H9 (cell line): ENCODE data around the gene ARID3A. TPM values are rescaled to one million over a fixed set of nuclear protein-coding genes. Genes with fewer than 3 reads are reported as not detected.

ENCODE experiments used
- DNase-seq: peaks from one replicate; pipeline ENCODE4 v3.0.0-alpha.2; 2017
- H2AFZ ChIP-seq: one replicate; pipeline ENCODE4 v1.6.1; 2013; ENCODE audit warnings: mild to moderate bottlenecking, low read length, control low read depth, moderate library complexity
- H2AK5ac ChIP-seq: 2 replicates; pipeline ENCODE4 v1.6.1; 2013; ENCODE audit warnings: low read length, control low read depth, mixed read lengths; ENCODE audit not compliant: insufficient read length
- H2BK120ac ChIP-seq: one replicate; pipeline ENCODE4 v1.6.1; 2013; ENCODE audit warnings: low read depth, mild to moderate bottlenecking, low read length, control low read depth, inconsistent platforms; ENCODE audit not compliant: poor library complexity, severe bottlenecking
- H2BK12ac ChIP-seq: 2 replicates; pipeline ENCODE4 v1.6.1; 2013; ENCODE audit warnings: low read length, control low read depth, mixed read lengths, low read depth; ENCODE audit not compliant: insufficient read length
- H2BK15ac ChIP-seq: 2 replicates; pipeline ENCODE4 v1.6.1; 2013; ENCODE audit warnings: low read depth, low read length, control low read depth
- H2BK20ac ChIP-seq: one replicate; pipeline ENCODE4 v1.6.1; 2013; ENCODE audit warnings: low read depth, mild to moderate bottlenecking, low read length, control low read depth, inconsistent platforms; ENCODE audit not compliant: poor library complexity, severe bottlenecking
- H2BK5ac ChIP-seq: 2 replicates; pipeline ENCODE4 v1.6.1; 2013; ENCODE audit warnings: low read length, control low read depth, mixed read lengths; ENCODE audit not compliant: insufficient read length
- H3K14ac ChIP-seq: 2 replicates; pipeline ENCODE4 v1.6.1; 2013; ENCODE audit warnings: low read length, control low read depth; ENCODE audit not compliant: insufficient read depth
- H3K18ac ChIP-seq: 2 replicates; pipeline ENCODE4 v1.6.1; 2013; ENCODE audit warnings: low read depth, mild to moderate bottlenecking, mixed read lengths, low read length, control low read depth; ENCODE audit not compliant: insufficient read length
- H3K23ac ChIP-seq: 2 replicates; pipeline ENCODE4 v1.6.1; 2013; ENCODE audit warnings: low read length, control low read depth, mixed read lengths, low read depth; ENCODE audit not compliant: insufficient read length
- H3K23me2 ChIP-seq: 2 replicates; pipeline ENCODE4 v1.6.1; 2013; ENCODE audit warnings: low read depth, mild to moderate bottlenecking, mixed read lengths, low read length, control low read depth; ENCODE audit not compliant: insufficient read length, poor library complexity, severe bottlenecking
- H3K27ac ChIP-seq: 2 replicates; pipeline ENCODE4 v1.5.1; 2013; ENCODE audit warnings: low read length, control low read depth, mixed read lengths, low read depth; ENCODE audit not compliant: insufficient read length
- H3K27me3 ChIP-seq: 2 replicates; pipeline ENCODE4 v1.6.1; 2013; ENCODE audit warnings: low read length, control low read depth, inconsistent platforms; ENCODE audit not compliant: insufficient read depth
- H3K4ac ChIP-seq: 2 replicates; pipeline ENCODE4 v1.6.1; 2013; ENCODE audit warnings: low read depth, mild to moderate bottlenecking, control low read depth, inconsistent platforms, low read length, moderate library complexity
- H3K4me1 ChIP-seq: 2 replicates; pipeline ENCODE4 v1.6.1; 2013; ENCODE audit warnings: low read length, control low read depth, inconsistent platforms; ENCODE audit not compliant: insufficient read depth
- H3K4me2 ChIP-seq: 2 replicates; pipeline ENCODE4 v1.6.1; 2013; ENCODE audit warnings: low read length, control low read depth, mixed read lengths; ENCODE audit not compliant: insufficient read length, insufficient read depth
- H3K56ac ChIP-seq: 2 replicates; pipeline ENCODE4 v1.6.1; 2013; ENCODE audit warnings: low read depth, mild to moderate bottlenecking, mixed read lengths, low read length, control low read depth; ENCODE audit not compliant: insufficient read length
- H3K79me1 ChIP-seq: 2 replicates; pipeline ENCODE4 v1.6.1; 2013; ENCODE audit warnings: low read depth, mild to moderate bottlenecking, moderate library complexity, low read length, control low read depth, inconsistent platforms; ENCODE audit not compliant: insufficient read depth, poor library complexity, severe bottlenecking
- H3K79me2 ChIP-seq: 2 replicates; pipeline ENCODE4 v1.6.1; 2013; ENCODE audit warnings: low read length, control low read depth, inconsistent platforms; ENCODE audit not compliant: insufficient read depth
- H3K9ac ChIP-seq: 2 replicates; pipeline ENCODE4 v1.6.1; 2013; ENCODE audit warnings: low read length, control low read depth, mixed read lengths; ENCODE audit not compliant: insufficient read length; ENCODE audit errors: extremely low read depth
- H3K9me3 ChIP-seq: one replicate; pipeline ENCODE4 v1.6.1; 2013; ENCODE audit warnings: low read depth, low read length, inconsistent platforms; ENCODE audit not compliant: control insufficient read depth
- H3T11ph ChIP-seq: one replicate; pipeline ENCODE4 v1.6.1; 2013; ENCODE audit warnings: mild to moderate bottlenecking, low read length, control low read depth, inconsistent platforms
- H4K20me1 ChIP-seq: one replicate; pipeline ENCODE4 v1.6.1; 2013; ENCODE audit not compliant: control insufficient read depth, insufficient read length, insufficient read depth
- H4K5ac ChIP-seq: 2 replicates; pipeline ENCODE4 v1.6.1; 2013; ENCODE audit warnings: low read depth, mild to moderate bottlenecking, mixed read lengths, low read length, control low read depth; ENCODE audit not compliant: insufficient read length
- H4K8ac ChIP-seq: replicated peaks from 2 replicates; pipeline ENCODE4 v1.6.1; 2013; ENCODE audit warnings: low read length, control low read depth, mixed read lengths, low read depth; ENCODE audit not compliant: insufficient read length
- H4K91ac ChIP-seq: 2 replicates; pipeline ENCODE4 v1.6.1; 2013; ENCODE audit warnings: low read depth, mild to moderate bottlenecking, moderate library complexity, mixed read lengths, low read length, control low read depth; ENCODE audit not compliant: insufficient read length
- H3K27ac Mint-ChIP-seq, 3 experiments: 2 replicates in 2 of 3; 3 replicates in 1 of 3; pipeline ENCODE4 v1.8.0; 2020 to 2021; ENCODE audit warnings: mixed read lengths in 3 of 3, mild to moderate bottlenecking in 1 of 3, moderate library complexity in 1 of 3
- H3K27me3 Mint-ChIP-seq: 2 replicates; pipeline ENCODE4 v1.8.0; 2021; ENCODE audit warnings: low read depth, mild to moderate bottlenecking, moderate library complexity, mixed read lengths
- H3K36me3 Mint-ChIP-seq, 3 experiments: 2 replicates in 2 of 3; 3 replicates in 1 of 3; pipeline ENCODE4 v1.8.0; 2020 to 2021; ENCODE audit warnings: low read depth in 3 of 3, mixed read lengths in 3 of 3; ENCODE audit not compliant: insufficient read depth in 1 of 3
- H3K4me1 Mint-ChIP-seq, 2 experiments: 2 replicates each; pipeline ENCODE4 v1.8.0; 2020; ENCODE audit warnings: mixed read lengths in 2 of 2
- H3K4me3 Mint-ChIP-seq, 2 experiments: 2 replicates in 1 of 2; 3 replicates in 1 of 2; pipeline ENCODE4 v1.8.0; 2020 to 2021; ENCODE audit warnings: mild to moderate bottlenecking in 2 of 2, mixed read lengths in 2 of 2, moderate library complexity in 1 of 2
- H3K9me3 Mint-ChIP-seq, 2 experiments: 2 replicates in 1 of 2; 3 replicates in 1 of 2; pipeline ENCODE4 v1.8.0; 2020; ENCODE audit warnings: mild to moderate bottlenecking in 2 of 2, mixed read lengths in 2 of 2, moderate library complexity in 1 of 2
- WGBS: extraction: QIAGEN DNeasy Blood & Tissue Kit; methylation state at CpG from one replicate; pipeline ENCODE4 v1.1.7; 2013; ENCODE audit warnings: missing lambda C conversion rate, low lambda C conversion rate, mixed read lengths; ENCODE audit not compliant: insufficient read length; ENCODE audit errors: extremely low coverage; 5-methylcytosine and 5-hydroxymethylcytosine counted together
- total RNA-seq: library from RNA; stranded (reverse); gene quantifications from 2 replicates; pipeline ENCODE4 v1.2.1, GENCODE V29; 2021
- TF ChIP-seq, protein P1 (sequence below): fragments of 200-600 bp; sonication (generic); conservative IDR thresholded peaks from 3 replicates; pipeline ENCODE4 v1.8.0; 2021; ENCODE audit warnings: antibody characterized with exemption, mild to moderate bottlenecking

ARID3A gene
- total RNA-seq, 1 experiment from 2014 or later, result 98.3 TPM

DNA sequence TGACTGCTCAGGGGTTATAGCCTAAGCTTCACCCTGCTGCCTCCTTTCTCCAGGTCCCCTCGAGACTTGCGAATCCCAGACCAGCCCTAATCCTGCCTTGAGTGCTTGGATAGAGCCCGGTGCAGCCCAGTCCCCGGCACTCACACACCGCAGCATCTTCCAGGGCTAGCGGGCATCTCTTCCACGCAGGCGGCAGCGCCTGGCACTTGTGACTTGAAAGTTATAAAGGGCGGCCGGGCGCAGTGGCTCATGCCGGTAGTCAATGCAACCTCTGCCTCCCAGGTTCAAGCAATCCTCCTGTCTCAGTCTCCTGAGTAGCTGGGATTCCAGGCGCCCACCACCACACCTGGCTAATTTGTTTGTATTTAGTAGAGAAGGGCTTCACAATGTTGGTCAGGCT, 60.2 kb downstream of the ARID3A start:
- whole genome bisulfite sequencing, result no CpG with 5 or more reads among the region's 14 CpGs
- Histone ChIP-seq H3K56ac (no peak overlapping the region), H3K79me1 (no peaks in the 10 kb centered on the region), H2BK5ac (no peak overlapping the region), H3K9ac (no peak overlapping the region), H4K8ac (no peak overlapping the region), H2BK120ac (no peak overlapping the region), H3K14ac (no peak overlapping the region), H3K4ac (no peak overlapping the region), H2AK5ac (no peak overlapping the region), H3K4me1 (no peaks in the 10 kb centered on the region), H3K23me2 (peaks cover 7% of the 10 kb centered on the region), H3K79me2 (no peaks in the 10 kb centered on the region; the same call in 1 of the 2 replicates), H3K9me3 (no peaks in the 10 kb centered on the region), H3K27ac (no peak overlapping the region), H3K18ac (no peak overlapping the region), H2BK15ac (no peak overlapping the region), H4K91ac (no peak overlapping the region), H3K4me2 (no peak overlapping the region), H2AFZ (no peak overlapping the region), H4K5ac (no peak overlapping the region), H2BK12ac (no peak overlapping the region), H3T11ph (no peak overlapping the region), H3K23ac (no peak overlapping the region), H2BK20ac (no peak overlapping the region), H3K27me3 (no peaks in the 10 kb centered on the region), H4K20me1 (peaks cover 3% of the 10 kb centered on the region)
- TF ChIP-seq, protein P1, sequence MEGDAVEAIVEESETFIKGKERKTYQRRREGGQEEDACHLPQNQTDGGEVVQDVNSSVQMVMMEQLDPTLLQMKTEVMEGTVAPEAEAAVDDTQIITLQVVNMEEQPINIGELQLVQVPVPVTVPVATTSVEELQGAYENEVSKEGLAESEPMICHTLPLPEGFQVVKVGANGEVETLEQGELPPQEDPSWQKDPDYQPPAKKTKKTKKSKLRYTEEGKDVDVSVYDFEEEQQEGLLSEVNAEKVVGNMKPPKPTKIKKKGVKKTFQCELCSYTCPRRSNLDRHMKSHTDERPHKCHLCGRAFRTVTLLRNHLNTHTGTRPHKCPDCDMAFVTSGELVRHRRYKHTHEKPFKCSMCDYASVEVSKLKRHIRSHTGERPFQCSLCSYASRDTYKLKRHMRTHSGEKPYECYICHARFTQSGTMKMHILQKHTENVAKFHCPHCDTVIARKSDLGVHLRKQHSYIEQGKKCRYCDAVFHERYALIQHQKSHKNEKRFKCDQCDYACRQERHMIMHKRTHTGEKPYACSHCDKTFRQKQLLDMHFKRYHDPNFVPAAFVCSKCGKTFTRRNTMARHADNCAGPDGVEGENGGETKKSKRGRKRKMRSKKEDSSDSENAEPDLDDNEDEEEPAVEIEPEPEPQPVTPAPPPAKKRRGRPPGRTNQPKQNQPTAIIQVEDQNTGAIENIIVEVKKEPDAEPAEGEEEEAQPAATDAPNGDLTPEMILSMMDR, result no peak
- DNase-seq, result no peak
- Mint-ChIP-seq H3K4me1 (peaks cover 5 to 19% of the 10 kb centered on the region in 2 experiments), H3K9me3 (no peaks in the 10 kb centered on the region), H3K27me3 (peaks cover 2% of the 10 kb centered on the region; the same call in 1 of the 2 replicates), H3K27ac (no peak overlapping the region), H3K4me3 (no peak overlapping the region; a peak in 1 of 5 replicates), H3K36me3 (peaks cover 10 to 36% (median 33%) of the 10 kb centered on the region in 3 experiments; a peak in 6 of 7 replicates)
